Neural cell (in vitro differentiated cells): ENCODE data around the gene PDE8A.

Experiments used
- CTCF ChIP-seq: fragments of 450-650 bp; IDR thresholded peaks from 2 replicates; pipeline ENCODE4 v1.5.1; 2014; ENCODE audit warnings: antibody characterized with exemption, mild to moderate bottlenecking, moderate library complexity; ENCODE audit not compliant: poor library complexity, severe bottlenecking
- EZH2 ChIP-seq: fragments of 200-600, 300-800 bp; shearing (Covaris generic), sonication (generic); IDR thresholded peaks from 2 replicates; pipeline ENCODE4 v1.6.1; 2014; ENCODE audit warnings: antibody characterized with exemption, low read length, borderline replicate concordance, mild to moderate bottlenecking; ENCODE audit not compliant: insufficient read depth, poor library complexity, severe bottlenecking
- POLR2AphosphoS5 ChIP-seq: IDR thresholded peaks from 2 replicates; pipeline ENCODE4 v1.6.1; 2012

GRCh38 chr15:85118581-85118980, 136.9 kb downstream of the PDE8A start:
- TF ChIP-seq EZH2 = no peak
- TF ChIP-seq CTCF = no peak
- TF ChIP-seq POLR2AphosphoS5 = no peak
